ENCODE data around the gene HSD17B13.

The HSD17B13 gene

GRCh38 chr4:87260477-87260876 is 62.2 kb downstream of the HSD17B13 start:
- no peak for DNase-seq

GRCh38 chr4:87258677-87259076 is 64.0 kb downstream of the HSD17B13 start:
- DNase-seq, result no peak

GRCh38 chr4:87257523-87257922 is 65.2 kb downstream of the HSD17B13 start:
- DNase-seq, result no peak

DNA sequence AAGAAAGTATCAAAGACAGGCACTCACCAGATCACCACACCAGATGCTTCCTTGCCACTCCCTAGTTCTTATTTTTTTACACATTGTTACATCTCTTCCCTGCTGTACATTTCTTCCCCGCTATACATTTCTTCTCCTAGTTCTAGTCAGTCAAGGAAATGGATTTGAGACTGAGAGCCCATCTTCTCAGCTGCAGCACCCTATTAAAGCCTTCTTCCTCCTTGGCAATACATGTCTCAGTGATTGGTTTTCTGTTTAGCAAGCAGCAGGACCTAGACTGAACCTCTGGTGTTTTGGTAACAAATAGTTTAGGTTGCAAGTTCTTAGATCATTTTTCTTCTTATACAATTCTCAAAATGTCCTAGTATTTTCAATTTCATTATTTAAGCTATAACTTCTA is 66.9 kb downstream of the HSD17B13 start:
- no peak for DNase-seq

Data from NCI-H187 (cell line).